IPS-NIHi7 (cell line): ENCODE results near the gene PDS5A.
"Not testable (repeated sequence)": the region's sequence is repeated elsewhere in the genome, so short reads cannot be mapped to it uniquely, and the experiment has no call there.

Source experiments
- DNase-seq: peaks from one replicate; pipeline ENCODE4 v3.0.0; 2012; ENCODE audit warnings: mixed read lengths; ENCODE audit errors: extremely low spot score

The PDS5A gene

GRCh38 chr4:39961311-39961877 lies 16.3 kb downstream of the PDS5A start:
- no peak for DNase-seq

DNA sequence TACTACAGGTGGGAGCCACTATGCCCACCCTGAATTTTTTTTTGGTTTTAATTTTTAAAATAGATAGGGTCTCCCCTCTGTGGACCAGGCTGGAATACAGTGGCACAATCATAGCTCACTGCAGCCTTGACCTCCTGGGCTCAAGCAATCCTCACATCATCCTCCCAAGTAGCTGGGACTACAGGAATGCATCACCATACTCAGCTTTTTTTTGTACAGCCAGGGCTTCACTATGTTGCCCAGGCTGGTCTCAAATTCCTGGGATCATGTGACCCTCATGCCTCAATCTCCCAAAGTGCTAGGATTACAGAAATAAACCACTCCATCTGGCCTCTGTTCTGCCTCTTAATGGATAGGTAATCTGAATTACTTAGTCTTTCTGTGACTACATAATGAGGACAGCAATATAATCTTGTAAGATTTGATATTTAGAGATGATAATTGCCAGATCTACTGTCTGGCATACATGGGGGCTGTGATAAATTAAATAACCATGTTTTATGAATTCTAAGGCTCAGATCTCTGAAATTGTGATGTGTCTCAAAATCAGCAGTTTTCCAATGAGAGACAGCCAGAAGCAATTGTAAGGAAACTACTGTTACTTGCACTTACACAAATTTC lies 26.7 kb downstream of the PDS5A start:
- DNase-seq: no peak

DNA sequence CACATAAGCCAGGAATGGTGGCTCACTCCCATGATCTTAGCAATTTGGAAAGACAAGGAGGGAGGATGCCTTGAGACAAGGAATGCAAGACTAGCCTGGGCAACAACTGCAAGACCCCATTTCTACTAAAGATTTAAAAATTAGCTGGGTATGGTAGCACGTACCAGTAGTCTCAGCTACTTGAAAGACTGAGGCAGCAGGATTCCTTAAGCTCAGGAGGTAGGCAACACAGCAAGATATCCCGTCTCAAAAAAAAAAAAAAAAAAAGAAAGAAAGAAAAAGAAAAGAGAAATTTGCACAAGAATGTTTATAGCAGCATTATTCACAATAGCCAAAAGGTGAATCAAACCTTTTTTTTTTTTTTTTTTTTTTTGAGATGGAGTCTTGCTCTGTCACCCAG lies 29.7 kb downstream of the PDS5A start:
- no peak for DNase-seq

- DNase-seq: no peak
These were observed 30.3 kb downstream of the PDS5A start for GRCh38 chr4:39947417-39947816.

DNA sequence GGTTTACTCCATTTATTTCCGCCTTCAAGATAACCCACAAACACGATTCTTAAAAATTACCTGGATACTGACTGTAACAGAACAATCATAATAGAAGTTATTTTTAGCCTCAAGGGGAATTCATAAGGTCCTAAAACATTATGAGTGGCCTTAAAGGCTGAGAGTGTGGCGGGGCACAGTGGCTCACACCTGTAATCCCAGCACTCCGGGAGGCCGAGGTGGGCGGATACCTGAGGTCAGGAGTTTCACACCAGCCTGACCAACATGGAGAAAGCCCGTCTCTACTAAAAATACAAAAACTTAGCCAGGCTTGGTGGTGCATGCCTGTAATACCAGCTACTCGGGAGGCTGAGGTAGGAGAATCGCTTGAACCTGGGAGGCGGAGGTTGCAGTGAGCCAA lies 33.5 kb downstream of the PDS5A start:
- DNase-seq: not testable (repeated sequence)

- DNase-seq: no peak
These were observed 35.2 kb downstream of the PDS5A start for GRCh38 chr4:39942507-39942906.

DNA sequence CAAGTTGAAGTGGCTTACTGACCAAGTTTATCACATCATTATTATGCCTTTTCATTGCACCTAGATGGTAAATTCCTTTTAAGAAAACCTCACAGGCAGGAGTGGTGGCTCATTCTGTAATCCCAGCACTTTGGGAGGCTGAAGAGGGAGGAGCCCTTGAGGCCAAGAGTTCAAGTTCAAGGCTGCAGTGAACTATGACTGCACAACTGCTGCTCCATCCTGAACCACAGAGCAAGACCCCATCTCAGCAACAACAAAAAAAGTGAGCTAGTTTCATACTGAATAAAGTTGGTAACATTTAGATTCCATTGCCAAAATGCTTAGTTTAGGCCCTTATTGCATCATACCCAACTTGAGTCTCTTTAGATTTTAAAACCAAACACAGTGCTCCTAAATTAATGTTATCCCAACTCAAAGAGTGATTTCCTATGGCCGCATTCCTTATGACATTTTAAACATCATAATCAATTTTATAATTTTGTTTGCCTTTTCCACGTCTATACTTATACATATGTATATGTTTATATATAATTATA lies 36.0 kb downstream of the PDS5A start:
- no peak for DNase-seq

- DNase-seq: no peak
These were observed 39.9 kb downstream of the PDS5A start for GRCh38 chr4:39937683-39938268.

- DNase-seq: peak; percentile 33
These were observed 40.9 kb downstream of the PDS5A start for GRCh38 chr4:39936565-39937418.

GRCh38 chr4:39933671-39934590 lies 43.8 kb downstream of the PDS5A start:
- DNase-seq: no peak

DNA sequence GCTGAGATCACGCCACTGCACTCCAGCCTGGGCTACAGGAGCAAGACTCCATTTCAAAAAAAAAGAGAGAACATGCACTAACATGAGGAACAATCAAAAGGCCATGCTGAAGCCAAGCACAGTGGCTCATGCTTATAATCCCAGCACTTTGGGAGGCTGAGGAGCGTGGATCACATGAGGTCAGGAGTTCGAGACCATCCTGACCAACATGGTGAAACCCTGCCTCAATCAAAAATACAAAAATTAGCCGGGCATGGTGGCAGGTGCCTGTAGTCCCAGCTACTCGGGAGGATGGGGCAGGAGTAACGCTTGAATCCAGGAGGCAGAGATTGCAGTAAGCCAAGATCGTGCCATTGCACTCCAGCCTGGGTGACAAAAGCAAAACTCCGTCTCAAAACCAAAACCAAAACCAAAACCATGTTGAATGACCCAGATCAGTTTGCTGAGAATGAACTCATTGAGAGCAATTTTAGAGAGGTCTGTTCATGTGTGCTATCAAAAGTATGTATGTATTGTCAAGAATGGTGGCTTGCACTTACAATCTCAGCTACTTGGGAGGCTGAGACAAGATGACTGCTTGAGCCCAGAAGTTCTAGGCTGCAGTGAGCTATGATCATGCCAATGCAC lies 44.8 kb downstream of the PDS5A start:
- no peak for DNase-seq

- DNase-seq: no peak
These were observed 46.2 kb downstream of the PDS5A start for GRCh38 chr4:39931441-39931901.

DNA sequence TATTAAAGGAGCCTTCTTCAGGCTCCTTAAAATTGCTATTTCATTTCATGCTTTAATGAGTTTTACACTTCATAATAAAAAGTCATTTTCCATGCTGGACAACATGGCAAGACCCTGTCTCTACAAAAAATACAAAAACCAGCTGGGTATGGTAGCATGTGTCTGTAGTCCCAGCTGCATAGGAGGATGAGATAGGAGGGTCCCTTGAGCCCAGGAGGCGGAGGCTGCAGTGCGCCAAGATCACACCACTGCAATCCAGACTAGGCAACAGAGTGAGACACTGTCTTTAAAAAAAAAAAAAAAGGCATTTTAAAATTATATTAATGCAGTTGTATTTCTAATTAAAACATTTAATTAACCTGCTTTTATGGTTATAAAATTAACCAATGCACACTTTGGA lies 49.2 kb downstream of the PDS5A start:
- DNase-seq: no peak

GRCh38 chr4:39924014-39924413 lies 53.7 kb downstream of the PDS5A start:
- no peak for DNase-seq

DNA sequence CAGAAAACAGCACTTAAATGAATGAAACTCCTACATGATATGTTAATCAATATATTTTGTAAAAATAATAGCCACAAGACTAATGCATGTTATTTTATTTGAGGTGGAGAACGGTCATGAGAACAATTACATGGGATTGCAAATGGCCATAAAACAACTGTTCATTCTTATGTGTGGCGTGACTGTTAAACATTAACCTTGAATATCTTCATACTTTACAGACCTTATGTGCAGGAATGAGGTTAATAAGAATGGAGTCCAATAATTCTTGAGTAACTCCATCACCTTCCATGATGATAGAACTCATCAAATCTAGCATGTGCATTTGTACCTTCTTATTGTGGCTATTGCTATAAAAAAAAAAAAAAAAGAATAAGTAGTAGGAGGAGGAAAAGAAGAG lies 55.3 kb downstream of the PDS5A start:
- no peak for DNase-seq

DNA sequence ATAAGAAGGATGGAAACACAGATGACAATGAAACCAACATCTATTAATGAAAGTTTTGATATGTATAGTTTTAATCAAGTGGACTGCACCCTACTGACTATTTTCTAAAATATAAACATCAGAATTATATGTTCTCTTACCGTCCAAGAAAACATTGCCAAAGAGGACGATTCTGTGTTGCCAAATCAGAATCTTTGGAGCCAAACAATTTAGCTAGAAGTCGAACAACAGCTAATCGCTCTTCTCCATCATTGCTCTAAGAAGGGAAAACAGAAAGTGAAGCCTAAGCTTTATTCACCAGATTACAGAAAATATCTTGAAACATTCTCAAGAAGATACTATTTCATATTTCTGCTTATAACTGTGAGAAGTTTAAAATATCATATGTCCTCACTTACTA lies 64.2 kb downstream of the PDS5A start:
- DNase-seq: no peak

DNA sequence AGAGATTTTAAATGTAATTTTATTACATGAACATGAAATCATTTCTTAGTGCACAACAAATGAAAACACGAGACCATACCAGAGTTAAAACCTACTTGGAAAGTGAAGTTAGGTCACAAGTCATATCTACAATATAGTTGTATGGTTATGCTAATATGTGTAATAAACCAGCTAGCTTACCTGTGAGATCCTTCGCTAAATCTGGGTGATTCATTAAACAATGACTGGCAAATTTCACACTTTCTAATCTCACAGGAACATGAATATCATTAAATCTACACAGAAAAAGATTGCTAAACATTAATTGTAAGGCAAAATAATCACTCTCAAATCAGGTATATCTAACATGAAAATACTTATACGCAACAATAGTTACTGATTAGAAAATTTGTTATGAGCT lies 67.6 kb downstream of the PDS5A start:
- DNase-seq: no peak

- DNase-seq: no peak
These were observed 69.4 kb downstream of the PDS5A start for GRCh38 chr4:39908284-39908683.

DNA sequence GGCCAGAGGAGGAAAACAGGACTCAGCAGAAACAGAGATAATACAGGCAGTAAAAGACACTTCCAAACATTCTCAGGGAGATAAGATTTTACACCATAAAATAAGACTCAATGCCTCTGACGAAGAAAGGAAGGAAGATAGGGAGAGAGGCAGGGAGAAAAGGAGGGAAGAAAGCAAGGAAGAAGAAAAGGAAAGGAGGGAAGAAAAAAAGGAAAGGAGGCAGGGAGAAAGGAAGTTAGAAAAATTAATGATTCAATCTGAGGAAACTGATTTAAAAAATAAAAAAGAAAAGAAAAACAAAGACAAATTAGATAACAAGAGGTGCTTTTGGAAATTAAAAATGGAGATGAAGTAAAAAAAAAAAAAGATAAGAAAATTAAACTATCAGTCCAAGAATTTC lies 72.1 kb downstream of the PDS5A start:
- no peak for DNase-seq

DNA sequence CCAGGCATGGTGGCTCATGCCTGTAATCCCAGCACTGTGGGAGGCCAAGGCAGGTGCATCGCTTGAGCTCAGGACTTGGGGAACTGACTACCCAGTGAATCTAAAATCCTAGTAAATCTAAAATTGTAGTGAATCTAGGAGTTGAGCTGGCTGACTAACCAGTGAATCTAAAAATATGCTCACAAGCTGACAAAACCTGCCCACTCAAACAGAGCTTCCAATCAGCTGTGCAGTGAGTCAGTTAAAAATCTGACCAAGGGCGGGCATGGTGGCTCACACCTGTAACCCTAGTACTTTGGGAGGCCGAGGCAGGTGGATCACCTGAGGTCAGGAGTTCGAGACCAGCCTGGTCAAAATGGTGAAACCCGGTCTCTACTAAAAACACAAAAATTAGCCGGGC lies 72.7 kb downstream of the PDS5A start:
- DNase-seq: not testable (repeated sequence)

GRCh38 chr4:39900966-39901365 lies 76.7 kb downstream of the PDS5A start:
- DNase-seq: no peak
